Measurements from ENCODE around the gene ABR. TPM values are rescaled to one million over a fixed set of nuclear protein-coding genes. Genes with fewer than 3 reads are reported as not detected.

The ABR gene
- total RNA-seq, 1 donor from 2014 or later = 70.9 TPM

GRCh38 chr17:1183171-1183873, 3.5 kb upstream of the ABR start:
- Histone ChIP-seq H3K27ac (ENCODE audit: low read depth, low read length) (no peak overlapping the region), H3K4me3 (ENCODE audit: insufficient read depth, low read depth, low read length) (no peak overlapping the region), H3K9me3 (ENCODE audit: insufficient read depth, low read depth, low read length) (no peaks in the 10 kb centered on the region), H3K4me2 (ENCODE audit: low read length) (no peak overlapping the region), H2AFZ (ENCODE audit: low read depth, low read length) (no peak overlapping the region), H3K27me3 (ENCODE audit: insufficient read depth, low read length) (no peaks in the 10 kb centered on the region), H4K20me1 (ENCODE audit: insufficient read depth, low read length) (peaks cover 4% of the 10 kb centered on the region), H3K79me2 (ENCODE audit: insufficient read depth, low read length) (no peaks in the 10 kb centered on the region), H3K36me3 (ENCODE audit: insufficient read depth, low read length) (no peaks in the 10 kb centered on the region), H3K4me1 (ENCODE audit: insufficient read depth, low read length) (peaks cover 41% of the 10 kb centered on the region), H3K9ac (ENCODE audit: low read length) (no peak overlapping the region)
- no peak overlapping the region for H3K27ac Mint-ChIP-seq (ENCODE audit: unreplicated experiment)
- peaks cover 17% of the 10 kb centered on the region for H3K27me3 Mint-ChIP-seq (ENCODE audit: low read depth, unreplicated experiment)
- no peaks in the 10 kb centered on the region for H3K4me1 Mint-ChIP-seq (ENCODE audit: low read depth, unreplicated experiment)
- no peak for FAIRE-seq
- H3K4me3 Mint-ChIP-seq (ENCODE audit: unreplicated experiment) = no peak overlapping the region
- no peaks in the 10 kb centered on the region for H3K9me3 Mint-ChIP-seq (ENCODE audit: unreplicated experiment)
- DNase-seq (ENCODE audit: low read depth) = no peak
- no peaks in the 10 kb centered on the region for H3K36me3 Mint-ChIP-seq (ENCODE audit: low read depth, unreplicated experiment)
- no peak for TF ChIP-seq EZH2 (IDR thresholded peaks at IDR 0.05; ENCODE audit: insufficient read depth, low read length)
- TF ChIP-seq CTCF (IDR thresholded peaks at IDR 0.05; ENCODE audit: insufficient read depth, low read depth, low read length) = no peak

GRCh38 chr17:1182811-1183170, 3.0 kb upstream of the ABR start:
- H3K4me1 ChIP-seq (ENCODE audit: insufficient read depth, low read length) = peaks cover 45% of the 10 kb centered on the region
- Mint-ChIP-seq H3K27ac (ENCODE audit: unreplicated experiment) (no peak overlapping the region), H3K4me1 (ENCODE audit: low read depth, unreplicated experiment) (peaks cover under 1% of the 10 kb centered on the region), H3K4me3 (ENCODE audit: unreplicated experiment) (no peak overlapping the region), H3K27me3 (ENCODE audit: low read depth, unreplicated experiment) (peaks cover 17% of the 10 kb centered on the region), H3K9me3 (ENCODE audit: unreplicated experiment) (no peaks in the 10 kb centered on the region), H3K36me3 (ENCODE audit: low read depth, unreplicated experiment) (no peaks in the 10 kb centered on the region)
- no peaks in the 10 kb centered on the region for H3K9me3 ChIP-seq (ENCODE audit: insufficient read depth, low read depth, low read length)
- H2AFZ ChIP-seq (ENCODE audit: low read depth, low read length) = no peak overlapping the region
- peaks cover 9% of the 10 kb centered on the region for H4K20me1 ChIP-seq (ENCODE audit: insufficient read depth, low read length)
- H3K9ac ChIP-seq (ENCODE audit: low read length) = no peak overlapping the region
- no peaks in the 10 kb centered on the region for H3K27me3 ChIP-seq (ENCODE audit: insufficient read depth, low read length)
- TF ChIP-seq CTCF (IDR thresholded peaks at IDR 0.05; ENCODE audit: insufficient read depth, low read depth, low read length) = no peak
- no peak for TF ChIP-seq EZH2 (IDR thresholded peaks at IDR 0.05; ENCODE audit: insufficient read depth, low read length)
- no peak overlapping the region for H3K27ac ChIP-seq (ENCODE audit: low read depth, low read length)
- no peaks in the 10 kb centered on the region for H3K36me3 ChIP-seq (ENCODE audit: insufficient read depth, low read length)
- H3K4me3 ChIP-seq (ENCODE audit: insufficient read depth, low read depth, low read length) = no peak overlapping the region
- no peak for DNase-seq (ENCODE audit: low read depth)
- FAIRE-seq = no peak
- H3K79me2 ChIP-seq (ENCODE audit: insufficient read depth, low read length) = no peaks in the 10 kb centered on the region
- H3K4me2 ChIP-seq (ENCODE audit: low read length) = no peak overlapping the region

- Mint-ChIP-seq H3K4me1 (ENCODE audit: low read depth, unreplicated experiment) (peaks cover 9% of the 10 kb centered on the region), H3K4me3 (ENCODE audit: unreplicated experiment) (no peak overlapping the region), H3K27ac (ENCODE audit: unreplicated experiment) (no peak overlapping the region), H3K36me3 (ENCODE audit: low read depth, unreplicated experiment) (no peaks in the 10 kb centered on the region), H3K27me3 (ENCODE audit: low read depth, unreplicated experiment) (peaks cover 17% of the 10 kb centered on the region), H3K9me3 (ENCODE audit: unreplicated experiment) (no peaks in the 10 kb centered on the region)
- DNase-seq (ENCODE audit: low read depth) (no peak), FAIRE-seq (no peak)
- H4K20me1 ChIP-seq (ENCODE audit: insufficient read depth, low read length) = peaks cover 20% of the 10 kb centered on the region
- TF ChIP-seq EZH2 (IDR thresholded peaks at IDR 0.05; ENCODE audit: insufficient read depth, low read length) (no peak), CTCF (IDR thresholded peaks at IDR 0.05; ENCODE audit: insufficient read depth, low read depth, low read length) (no peak)
- no peaks in the 10 kb centered on the region for H3K79me2 ChIP-seq (ENCODE audit: insufficient read depth, low read length)
- peak overlapping the region; percentile 36 for H2AFZ ChIP-seq (ENCODE audit: low read depth, low read length)
- no peaks in the 10 kb centered on the region for H3K36me3 ChIP-seq (ENCODE audit: insufficient read depth, low read length)
- peak overlapping the region; percentile 61 for H3K4me2 ChIP-seq (ENCODE audit: low read length)
- H3K4me3 ChIP-seq (ENCODE audit: insufficient read depth, low read depth, low read length) = no peak overlapping the region
- H3K4me1 ChIP-seq (ENCODE audit: insufficient read depth, low read length) = peaks cover 52% of the 10 kb centered on the region
- peak overlapping the region; percentile 63 for H3K9ac ChIP-seq (ENCODE audit: low read length)
- no peaks in the 10 kb centered on the region for H3K27me3 ChIP-seq (ENCODE audit: insufficient read depth, low read length)
- no peaks in the 10 kb centered on the region for H3K9me3 ChIP-seq (ENCODE audit: insufficient read depth, low read depth, low read length)
- peak overlapping the region; percentile 76 for H3K27ac ChIP-seq (ENCODE audit: low read depth, low read length)
Observed at GRCh38 chr17:1181753-1182137, 2.0 kb upstream of the ABR start.

Data from astrocyte (in vitro differentiated cells and primary cell).